Renal cortical epithelial cell (primary cell): ENCODE data around the gene TTC7B. TPM values are rescaled to one million over a fixed set of nuclear protein-coding genes. Genes with fewer than 3 reads are reported as not detected.
"Not testable (repeated sequence)": the region's sequence is repeated elsewhere in the genome, so short reads cannot be mapped to it uniquely, and the experiment has no call there.

ENCODE experiments used
- DNase-seq: peaks from one replicate; pipeline ENCODE4 v3.0.0-alpha.2; 2011; ENCODE audit warnings: low read depth
- total RNA-seq: library from RNA; depleted of rRNA; stranded (reverse); fragments of >200 nt; gene quantifications from 2 replicates; pipeline ENCODE4 v1.2.3, GENCODE V29; 2014

Gene TTC7B
- total RNA-seq, result 16.7 and 27.1 TPM in 2 replicates

GRCh38 chr14:90815822-90816662 lies at the start of gene TTC7B:
Gene TTC7B (minus strand): TSS chr14:90816430. CDS start chr14:90816295, 135 bp downstream.
- no peak for DNase-seq

- no peak for DNase-seq
Observed at GRCh38 chr14:90864741-90865140, 48.5 kb upstream of the TTC7B start.

- DNase-seq, result no peak
Observed at GRCh38 chr14:90858511-90858910, 42.3 kb upstream of the TTC7B start.

GRCh38 chr14:90857866-90858265 lies 41.6 kb upstream of the TTC7B start:
- no peak for DNase-seq

GRCh38 chr14:90856115-90856514 lies 39.9 kb upstream of the TTC7B start:
- not testable (repeated sequence) for DNase-seq

- no peak for DNase-seq
Observed at GRCh38 chr14:90853116-90853515, 36.9 kb upstream of the TTC7B start.

- DNase-seq, result no peak
Observed at GRCh38 chr14:90851327-90852036, 35.3 kb upstream of the TTC7B start.

GRCh38 chr14:90850487-90850886 lies 34.3 kb upstream of the TTC7B start:
- DNase-seq, result peak; percentile 81

GRCh38 chr14:90849787-90850444 lies 33.7 kb upstream of the TTC7B start:
- DNase-seq, result no peak

- DNase-seq, result no peak
Observed at GRCh38 chr14:90848944-90849731, 32.9 kb upstream of the TTC7B start.

- DNase-seq, result peak; percentile 58
Observed at GRCh38 chr14:90846511-90846910, 30.3 kb upstream of the TTC7B start.

- no peak for DNase-seq
Observed at GRCh38 chr14:90844321-90844720, 28.1 kb upstream of the TTC7B start.

- no peak for DNase-seq
Observed at GRCh38 chr14:90842726-90843125, 26.5 kb upstream of the TTC7B start.

- DNase-seq, result not testable (repeated sequence)
Observed at GRCh38 chr14:90840667-90841066, 24.4 kb upstream of the TTC7B start.

GRCh38 chr14:90839889-90840266 lies 23.6 kb upstream of the TTC7B start:
- no peak for DNase-seq

- peak; percentile 76 for DNase-seq
Observed at GRCh38 chr14:90839024-90839888, 23.0 kb upstream of the TTC7B start.

- DNase-seq, result not testable (repeated sequence)
Observed at GRCh38 chr14:90838531-90838930, 22.3 kb upstream of the TTC7B start.

GRCh38 chr14:90837355-90837754 lies 21.1 kb upstream of the TTC7B start:
- no peak for DNase-seq

- no peak for DNase-seq
Observed at GRCh38 chr14:90836692-90837063, 20.4 kb upstream of the TTC7B start.

- no peak for DNase-seq
Observed at GRCh38 chr14:90831821-90832220, 15.6 kb upstream of the TTC7B start.
